B cell (primary cell): ENCODE results near the gene RIBC1. TPM values are rescaled to one million over a fixed set of nuclear protein-coding genes. Genes with fewer than 3 reads are reported as not detected.
A peak's percentile ranks its signal among the peaks of the same experiment; 100 is the strongest.

ENCODE experiments used
- ATAC-seq: fragments of 200-7000 bp; cut with Tn5 transposase; one replicate; pipeline ENCODE4 v1.10.0; 2021; ENCODE audit warnings: low read depth, mild to moderate bottlenecking, moderate number of reproducible peaks, moderate library complexity
- CTCF ChIA-PET: fragments of 350-600 bp; sonication (Branson Sonifier 250); formaldehyde crosslinking; loops from one replicate; lab custom pipeline; 2021; ENCODE audit warnings: antibody characterized with exemption, inconsistent platforms; lab: Charles Lee
- POLR2A ChIA-PET: fragments of 350-600 bp; sonication (Branson Sonifier 250); formaldehyde crosslinking; loops from one replicate; lab custom pipeline; 2021; ENCODE audit warnings: antibody characterized with exemption; lab: Charles Lee
- DNase-seq: peaks from one replicate; pipeline ENCODE4 v3.0.0; 2013
- H2AFZ ChIP-seq: 2 replicates; pipeline ENCODE4 v1.6.1; 2012; ENCODE audit warnings: mild to moderate bottlenecking, low read depth, low read length; ENCODE audit not compliant: insufficient read depth, poor library complexity, severe bottlenecking
- H3K27ac ChIP-seq, 2 donors: 1 replicate in 1 of 2; 2 replicates in 1 of 2; pipeline ENCODE4 v1.5.1; 2012 to 2013; ENCODE audit warnings: low read length in 2 of 2, mild to moderate bottlenecking in 2 of 2, moderate library complexity in 1 of 2
- H3K27me3 ChIP-seq, 4 experiments: fragments of 200-600 bp in 1 of 4; sonication (generic) in 1 of 4; replicated peaks in 1 of 4; 1 replicate in 2 of 4; 2 replicates in 2 of 4; pipeline versions ENCODE4 v1.6.1 to v1.7.0; 2013 to 2016; ENCODE audit warnings: low read length in 3 of 4, mild to moderate bottlenecking in 2 of 4, mixed read lengths in 1 of 4, moderate library complexity in 1 of 4; ENCODE audit not compliant: insufficient read depth in 4 of 4, control insufficient read depth in 3 of 4; ENCODE audit errors: control extremely low read depth in 1 of 4
- H3K36me3 ChIP-seq, 2 experiments: replicated peaks in 1 of 2; 1 replicate in 1 of 2; 2 replicates in 1 of 2; pipeline versions ENCODE4 v1.6.1 to v1.7.1; 2013; ENCODE audit warnings: low read length in 1 of 2; ENCODE audit not compliant: insufficient read depth in 2 of 2, control insufficient read depth in 1 of 2; ENCODE audit errors: control extremely low read depth in 1 of 2, extremely low read depth in 1 of 2
- H3K4me1 ChIP-seq, 2 donors: fragments of 200-600 bp in 1 of 2; sonication (generic) in 1 of 2; 1 replicate in 1 of 2; 2 replicates in 1 of 2; pipeline versions ENCODE4 v1.5.1 to v1.6.1; 2013 to 2017; ENCODE audit warnings: low read length in 2 of 2; ENCODE audit not compliant: control insufficient read depth in 2 of 2, insufficient read depth in 2 of 2
- H3K4me2 ChIP-seq: replicated peaks from 2 replicates; pipeline ENCODE3; 2012; ENCODE audit warnings: mild to moderate bottlenecking, low read depth, low read length; ENCODE audit not compliant: poor library complexity, severe bottlenecking
- H3K4me3 ChIP-seq, 5 experiments: fragments of 200-600 bp in 1 of 5; sonication (generic) in 1 of 5; 1 replicate in 3 of 5; 2 replicates in 2 of 5; pipeline versions ENCODE4 v1.5.1 to v1.7.0; 2011 to 2016; ENCODE audit warnings: low read length in 4 of 5, mild to moderate bottlenecking in 4 of 5, low read depth in 2 of 5, control low read depth in 1 of 5, moderate library complexity in 1 of 5; ENCODE audit not compliant: insufficient read depth in 1 of 5; ENCODE audit errors: control extremely low read depth in 1 of 5, extremely low read depth in 1 of 5
- H3K79me2 ChIP-seq: fragments of 200-600 bp; sonication (generic); one replicate; pipeline ENCODE4 v1.6.0; 2016; ENCODE audit warnings: low read length; ENCODE audit not compliant: control insufficient read depth, insufficient read depth
- H3K9ac ChIP-seq: fragments of 200-600 bp; sonication (generic); 2 replicates; pipeline ENCODE4 v1.6.1; 2017; ENCODE audit warnings: mild to moderate bottlenecking, low read length, moderate library complexity
- H3K9me3 ChIP-seq, 3 donors: one replicate each; pipeline versions ENCODE4 v1.6.1 to v1.7.1; 2013; ENCODE audit warnings: low read length in 2 of 3; ENCODE audit not compliant: control insufficient read depth in 2 of 3, insufficient read depth in 1 of 3; ENCODE audit errors: control extremely low read depth in 1 of 3
- H4K20me1 ChIP-seq: 2 replicates; pipeline ENCODE4 v1.6.0; 2012; ENCODE audit warnings: mild to moderate bottlenecking, low read length; ENCODE audit not compliant: insufficient read depth, control insufficient read depth, poor library complexity, severe bottlenecking
- H3K27ac Mint-ChIP-seq: one replicate; pipeline ENCODE4 v1.8.0; 2021; ENCODE audit warnings: mixed read lengths
- H3K27me3 Mint-ChIP-seq: one replicate; pipeline ENCODE4 v1.8.0; 2021; ENCODE audit warnings: mixed read lengths
- H3K4me1 Mint-ChIP-seq: one replicate; pipeline ENCODE4 v1.8.0; 2021; ENCODE audit warnings: mixed read lengths
- H3K4me3 Mint-ChIP-seq: one replicate; pipeline ENCODE4 v1.8.0; 2021; ENCODE audit warnings: mixed read lengths
- H3K9me3 Mint-ChIP-seq: one replicate; pipeline ENCODE4 v1.8.0; 2022; ENCODE audit warnings: mixed read lengths; ENCODE audit not compliant: insufficient read depth
- CTCF ChIP-seq: fragments of 200-600 bp; IDR thresholded peaks from one replicate; pipeline ENCODE4 v1.8.0; 2022; ENCODE audit warnings: antibody characterized with exemption, mild to moderate bottlenecking
- EZH2 ChIP-seq: IDR thresholded peaks from 2 replicates; pipeline ENCODE4 v1.6.1; 2012; ENCODE audit warnings: borderline replicate concordance, low read depth, mild to moderate bottlenecking, moderate library complexity, low read length; ENCODE audit not compliant: insufficient read depth, poor library complexity, severe bottlenecking
- WGBS: methylation state at CpG from one replicate; pipeline ENCODE4 v1.1.5; 2013; ENCODE audit warnings: missing lambda C conversion rate; ENCODE audit not compliant: insufficient coverage; 5-methylcytosine and 5-hydroxymethylcytosine counted together
- intact Hi-C: fragments of 100-400 bp; cut with micrococcal nuclease; formaldehyde crosslinking; loops from one replicate; pipeline ENCODE4 v1.10.0; 2022
- polyA plus RNA-seq: library from polyadenylated mRNA; depleted of rRNA; stranded (reverse); fragments of >200 nt; gene quantifications from 2 replicates; pipeline ENCODE4 v1.2.3, GENCODE V29; 2012
- total RNA-seq, 2 donors: library from RNA; stranded (reverse); fragments of 120-200 nt in 1 of 2; gene quantifications; 1 replicate in 1 of 2; 2 replicates in 1 of 2; pipeline versions ENCODE4 v1.2.3 to v1.2.4, GENCODE V29; 2013 to 2022

The RIBC1 gene
- total and polyA plus RNA-seq, 2 donors (not counting 1 experiment from before 2014, with no cell fraction given) = 0.95 to 1.0 TPM

DNA sequence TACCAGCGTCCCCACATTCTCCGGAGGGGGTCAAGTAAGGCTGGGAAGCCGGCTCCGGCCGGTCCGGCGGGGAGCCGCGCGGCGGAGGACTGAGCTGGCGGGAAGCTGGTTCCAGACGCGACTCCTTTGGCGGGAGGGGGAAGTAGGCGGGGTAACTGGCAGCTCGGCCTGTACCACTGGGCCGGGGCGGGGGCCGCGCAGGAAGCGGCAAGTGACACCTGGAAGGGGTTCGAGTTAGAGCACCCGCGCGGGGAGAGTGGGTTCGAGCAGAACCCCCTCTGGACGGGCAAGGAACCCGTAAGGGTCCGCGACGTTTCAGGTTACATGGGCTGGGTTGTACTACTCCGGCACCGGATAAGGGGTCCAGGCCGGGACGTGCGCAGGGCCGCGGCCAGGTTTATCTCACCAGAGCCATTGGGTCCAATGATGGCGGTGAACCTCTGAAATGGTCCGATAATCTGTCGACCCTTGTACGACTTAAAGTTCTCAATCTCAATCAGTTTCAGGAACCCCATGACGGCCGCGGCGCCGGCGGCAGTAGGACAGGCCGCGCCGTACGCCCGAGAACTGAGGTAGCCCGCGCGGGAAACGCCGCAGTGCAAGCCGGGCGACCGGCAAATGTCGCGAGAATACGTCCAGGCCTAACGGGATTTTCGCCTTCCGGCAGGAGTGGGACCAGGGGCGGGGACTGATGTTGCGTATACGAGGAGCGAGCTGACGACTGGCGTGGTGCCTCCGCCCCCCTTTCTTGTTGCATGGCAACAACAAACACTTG, 400 bp upstream of the RIBC1 start, which contains the start of gene SMC1A:
Gene SMC1A, minus strand, starts transcription at position 569 of the 775 bp plus-strand sequence. Its CDS starts 54 bp downstream, at position 515.
- peak within 1 kb of the TSS; percentile 88 for H3K4me2 ChIP-seq
- peaks cover 34% of the 10 kb centered on the region for H4K20me1 ChIP-seq
- no peaks in the 10 kb centered on the region for H3K27me3 ChIP-seq
- POLR2A ChIA-PET = interaction anchor here (0.7 to 2.1 kb wide), 8 partner anchors 11 to 341 kb away, joined by 3 to 9 read pairs (median 4); partner anchors contain the start of genes HSD17B10 and TSPYL2
- ATAC-seq = peak; percentile 91
- H2AFZ ChIP-seq = peak within 1 kb of the TSS; percentile 81
- H3K79me2 ChIP-seq = peaks cover 41% of the 10 kb centered on the region
- CTCF ChIA-PET = interaction anchor here (1.1 to 2.3 kb wide), 3 partner anchors 14 to 104 kb away, joined by 3 to 13 read pairs (median 8); no protein-coding TSS in a partner anchor
- peak within 1 kb of the TSS; percentile 43 to 95 (median 93) for H3K4me3 ChIP-seq
- H3K36me3 ChIP-seq = no peaks in the 10 kb centered on the region
- peaks cover 31% of the 10 kb centered on the region for H3K4me1 Mint-ChIP-seq
- DNase-seq = peak; percentile 96
- H3K27me3 Mint-ChIP-seq = no peaks in the 10 kb centered on the region
- peak within 1 kb of the TSS; percentile 87 for H3K4me3 Mint-ChIP-seq
- peak within 1 kb of the TSS; percentile 96 for H3K9ac ChIP-seq
- TF ChIP-seq CTCF = no peak
- no peak for TF ChIP-seq EZH2
- WGBS = under 1% methylated on average over 67 of the region's 75 CpGs
- H3K9me3 ChIP-seq = no peaks in the 10 kb centered on the region
- H3K4me1 ChIP-seq = peaks cover 17 to 23% of the 10 kb centered on the region in 2 donors
- H3K27ac ChIP-seq = peak within 1 kb of the TSS; percentile 96 to 98
- H3K27ac Mint-ChIP-seq = peak within 1 kb of the TSS; percentile 94
- intact Hi-C loops = loop anchor here (1.0 to 10.0 kb wide), 3 partner anchors 12 to 1743 kb away; partner anchors contain the start of gene HSD17B10
- no peaks in the 10 kb centered on the region for H3K9me3 Mint-ChIP-seq
